Measurements from ENCODE around the gene NR1D1. TPM values are rescaled to one million over a fixed set of nuclear protein-coding genes. Genes with fewer than 3 reads are reported as not detected.
A peak's percentile ranks its signal among the peaks of the same experiment; 100 is the strongest.

Gene NR1D1
- total RNA-seq, 1 experiment from 2014 or later, result 63.7 TPM

DNA sequence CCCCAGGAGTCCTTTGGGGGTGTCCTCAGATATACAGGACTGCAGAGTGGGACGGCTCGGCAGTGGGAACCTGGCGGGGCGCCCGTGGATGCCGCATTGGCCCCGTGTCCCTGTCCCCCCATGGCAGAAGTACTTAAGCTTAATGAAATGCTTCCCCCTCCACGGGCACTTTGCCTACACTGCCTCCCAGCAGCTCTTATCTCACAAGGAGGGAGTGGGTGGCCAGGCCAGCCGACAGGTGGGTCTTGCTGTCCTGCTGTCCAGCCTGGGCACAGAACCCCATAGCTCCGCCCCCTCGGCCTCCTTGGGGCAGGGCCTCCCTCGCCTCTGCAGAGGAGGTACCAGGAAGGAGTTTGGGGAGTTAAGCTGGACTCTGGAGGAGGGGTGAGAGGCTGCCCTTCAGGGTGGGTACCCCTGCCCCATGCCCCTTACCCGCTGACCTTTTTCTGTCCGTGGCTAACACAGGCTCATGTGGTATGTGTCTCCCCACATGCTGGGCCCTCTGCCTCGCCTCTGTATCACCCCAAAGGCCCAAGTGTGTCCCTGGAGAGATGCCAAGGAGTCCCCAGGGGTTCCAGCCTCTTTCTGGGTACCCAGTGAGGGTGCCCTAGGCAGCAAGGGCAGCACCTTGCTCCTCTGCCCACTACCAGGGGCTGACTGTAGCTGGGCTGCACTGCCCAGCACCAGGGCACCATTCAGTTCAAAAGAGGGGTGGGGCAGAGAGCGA, 28.9 kb downstream of the NR1D1 start (continued):
- TF ChIP-seq ZBTB33 (IDR thresholded peaks at IDR 0.05; ENCODE audit: extremely low read depth, insufficient replicate concordance, low read length), result no peak
- no peak for TF ChIP-seq SRF (IDR thresholded peaks at IDR 0.05; ENCODE audit: low read depth)
- TF ChIP-seq CEBPB (IDR thresholded peaks at IDR 0.05; ENCODE audit: low read depth), result no peak
- no peak for TF ChIP-seq SIN3A (IDR thresholded peaks at IDR 0.05; ENCODE audit: low read depth)
- no peak for TF ChIP-seq YY1 (IDR thresholded peaks at IDR 0.05; ENCODE audit: extremely low read depth, insufficient replicate concordance, low read depth, low read length)
- no peak for TF ChIP-seq ATF3 (IDR thresholded peaks at IDR 0.05)
- no peak for TF ChIP-seq ELF1 (IDR thresholded peaks at IDR 0.05; ENCODE audit: borderline replicate concordance, low read depth)
- no peak for TF ChIP-seq RAD21 (IDR thresholded peaks at IDR 0.05; ENCODE audit: low read depth)

DNA sequence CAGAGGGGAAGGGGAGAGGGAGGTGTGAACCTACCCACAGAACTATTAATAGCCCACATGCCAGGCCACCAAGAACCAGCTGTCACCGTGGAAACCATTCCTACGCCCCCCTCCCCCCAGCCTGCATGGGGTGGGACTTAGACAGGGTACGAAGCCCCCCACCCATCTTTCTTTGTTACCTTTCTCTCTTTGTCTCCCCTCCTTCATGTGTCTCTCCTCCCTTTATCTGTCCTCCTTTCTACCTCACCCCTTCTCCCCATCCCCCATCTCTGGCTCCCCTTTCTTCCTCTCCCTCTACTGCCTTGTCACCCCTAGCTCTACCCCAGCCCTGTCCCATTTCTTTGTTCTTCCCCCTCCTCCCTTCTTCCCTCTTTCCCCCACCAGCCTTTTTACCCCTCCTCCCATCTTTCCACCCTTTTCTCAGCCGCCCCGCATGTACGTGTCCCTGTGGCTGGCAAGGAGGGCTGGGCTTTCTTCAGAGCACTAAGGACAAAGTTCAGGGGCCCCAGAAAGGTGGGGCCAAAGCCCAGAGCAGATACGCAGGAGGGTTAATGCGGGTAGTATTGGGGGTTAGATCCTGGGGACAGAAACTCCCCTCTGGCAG, 29.6 kb downstream of the NR1D1 start:
- H3K36me3 ChIP-seq (ENCODE audit: control insufficient read depth in 1 of 2, insufficient read depth in 2 of 2, low read length in 2 of 2), result no peaks in the 10 kb centered on the region
- peak overlapping the region in 1 of 2 experiments; percentile 30; a peak in 2 of 4 replicates for H3K4me3 ChIP-seq (replicated peaks in 1 of 2; ENCODE audit: low read depth in 1 of 2, low read length in 2 of 2)
- peak overlapping the region; percentile 46 for H3K9ac ChIP-seq (ENCODE audit: low read length)
- H3K9me3 ChIP-seq (ENCODE audit: control insufficient read depth in 1 of 2, insufficient read depth in 1 of 2, low read depth in 1 of 2, low read length in 2 of 2), result no peaks in the 10 kb centered on the region
- ATAC-seq (no peak), DNase-seq (ENCODE audit: low read depth, low spot score) (no peak)
- intact Hi-C loops (cut with micrococcal nuclease), result no loop called here
- H3K27ac ChIP-seq (ENCODE audit: low read depth, low read length), result peak overlapping the region; percentile 79
- H2AFZ ChIP-seq (ENCODE audit: low read depth, low read length, poor library complexity, severe bottlenecking), result no peak overlapping the region
- CTCF ChIA-PET, result no interaction called here
- H3K79me2 ChIP-seq (ENCODE audit: insufficient read depth, low read length), result peaks cover 4% of the 10 kb centered on the region; the same call in 1 of the 2 replicates
- BruUV-seq (replicated peaks), result no TSS peak
- peaks cover 78 to 80% of the 10 kb centered on the region in 2 experiments for H3K4me1 ChIP-seq (ENCODE audit: control insufficient read depth in 1 of 2, insufficient read depth in 2 of 2, low read length in 2 of 2)
- RAD21 ChIA-PET (ENCODE audit: low non-redundant PET in 1 of 2, low total read pairs in 2 of 2, uncharacterized antibody in 2 of 2, unreplicated experiment in 2 of 2), result no interaction called here
- H3K9me2 ChIP-seq (ENCODE audit: insufficient read depth), result no peaks in the 10 kb centered on the region
- H3K27me3 ChIP-seq (ENCODE audit: insufficient read depth, low read length), result no peaks in the 10 kb centered on the region
- POLR2A ChIA-PET, result interaction anchor here (1.5 to 1.6 kb wide), 2 partner anchors 8 to 30 kb away, joined by 3 to 5 read pairs; partner anchors contain the start of genes NR1D1 and THRA
- H3K4me2 ChIP-seq (ENCODE audit: low read length), result peak overlapping the region; percentile 78
- no peaks in the 10 kb centered on the region for H4K20me1 ChIP-seq (ENCODE audit: insufficient read depth)
- TF ChIP-seq RAD21 (IDR thresholded peaks at IDR 0.05; ENCODE audit: low read depth), result no peak
- TF ChIP-seq, protein P1, sequence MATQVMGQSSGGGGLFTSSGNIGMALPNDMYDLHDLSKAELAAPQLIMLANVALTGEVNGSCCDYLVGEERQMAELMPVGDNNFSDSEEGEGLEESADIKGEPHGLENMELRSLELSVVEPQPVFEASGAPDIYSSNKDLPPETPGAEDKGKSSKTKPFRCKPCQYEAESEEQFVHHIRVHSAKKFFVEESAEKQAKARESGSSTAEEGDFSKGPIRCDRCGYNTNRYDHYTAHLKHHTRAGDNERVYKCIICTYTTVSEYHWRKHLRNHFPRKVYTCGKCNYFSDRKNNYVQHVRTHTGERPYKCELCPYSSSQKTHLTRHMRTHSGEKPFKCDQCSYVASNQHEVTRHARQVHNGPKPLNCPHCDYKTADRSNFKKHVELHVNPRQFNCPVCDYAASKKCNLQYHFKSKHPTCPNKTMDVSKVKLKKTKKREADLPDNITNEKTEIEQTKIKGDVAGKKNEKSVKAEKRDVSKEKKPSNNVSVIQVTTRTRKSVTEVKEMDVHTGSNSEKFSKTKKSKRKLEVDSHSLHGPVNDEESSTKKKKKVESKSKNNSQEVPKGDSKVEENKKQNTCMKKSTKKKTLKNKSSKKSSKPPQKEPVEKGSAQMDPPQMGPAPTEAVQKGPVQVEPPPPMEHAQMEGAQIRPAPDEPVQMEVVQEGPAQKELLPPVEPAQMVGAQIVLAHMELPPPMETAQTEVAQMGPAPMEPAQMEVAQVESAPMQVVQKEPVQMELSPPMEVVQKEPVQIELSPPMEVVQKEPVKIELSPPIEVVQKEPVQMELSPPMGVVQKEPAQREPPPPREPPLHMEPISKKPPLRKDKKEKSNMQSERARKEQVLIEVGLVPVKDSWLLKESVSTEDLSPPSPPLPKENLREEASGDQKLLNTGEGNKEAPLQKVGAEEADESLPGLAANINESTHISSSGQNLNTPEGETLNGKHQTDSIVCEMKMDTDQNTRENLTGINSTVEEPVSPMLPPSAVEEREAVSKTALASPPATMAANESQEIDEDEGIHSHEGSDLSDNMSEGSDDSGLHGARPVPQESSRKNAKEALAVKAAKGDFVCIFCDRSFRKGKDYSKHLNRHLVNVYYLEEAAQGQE (IDR thresholded peaks at IDR 0.05; ENCODE audit: low read depth), result no peak
- TF ChIP-seq CBX3 (IDR thresholded peaks at IDR 0.05; ENCODE audit: low read depth), result no peak
- TF ChIP-seq JUND (IDR thresholded peaks at IDR 0.05), result no peak
- TF ChIP-seq SP1 (IDR thresholded peaks at IDR 0.05; ENCODE audit: low read depth), result no peak
- TF ChIP-seq SIN3A (IDR thresholded peaks at IDR 0.05; ENCODE audit: low read depth), result no peak
- TF ChIP-seq, protein P2, sequence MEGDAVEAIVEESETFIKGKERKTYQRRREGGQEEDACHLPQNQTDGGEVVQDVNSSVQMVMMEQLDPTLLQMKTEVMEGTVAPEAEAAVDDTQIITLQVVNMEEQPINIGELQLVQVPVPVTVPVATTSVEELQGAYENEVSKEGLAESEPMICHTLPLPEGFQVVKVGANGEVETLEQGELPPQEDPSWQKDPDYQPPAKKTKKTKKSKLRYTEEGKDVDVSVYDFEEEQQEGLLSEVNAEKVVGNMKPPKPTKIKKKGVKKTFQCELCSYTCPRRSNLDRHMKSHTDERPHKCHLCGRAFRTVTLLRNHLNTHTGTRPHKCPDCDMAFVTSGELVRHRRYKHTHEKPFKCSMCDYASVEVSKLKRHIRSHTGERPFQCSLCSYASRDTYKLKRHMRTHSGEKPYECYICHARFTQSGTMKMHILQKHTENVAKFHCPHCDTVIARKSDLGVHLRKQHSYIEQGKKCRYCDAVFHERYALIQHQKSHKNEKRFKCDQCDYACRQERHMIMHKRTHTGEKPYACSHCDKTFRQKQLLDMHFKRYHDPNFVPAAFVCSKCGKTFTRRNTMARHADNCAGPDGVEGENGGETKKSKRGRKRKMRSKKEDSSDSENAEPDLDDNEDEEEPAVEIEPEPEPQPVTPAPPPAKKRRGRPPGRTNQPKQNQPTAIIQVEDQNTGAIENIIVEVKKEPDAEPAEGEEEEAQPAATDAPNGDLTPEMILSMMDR (IDR thresholded peaks at IDR 0.05 in 2 of 3, conservative IDR thresholded peaks at IDR 0.05 in 1 of 3; ENCODE audit: borderline replicate concordance in 1 of 3, insufficient read depth in 1 of 3, low read depth in 2 of 3, low read length in 2 of 3), result no peak
- no peak for TF ChIP-seq ZNF274 (IDR thresholded peaks at IDR 0.05; ENCODE audit: low read depth, low read length)
- TF ChIP-seq SRF (IDR thresholded peaks at IDR 0.05; ENCODE audit: low read depth), result no peak
- no peak for TF ChIP-seq POLR2AphosphoS5 (IDR thresholded peaks at IDR 0.05; ENCODE audit: low read depth, low read length)
